Upper lobe of right lung (tissue), 1 donor: Measurements from ENCODE around the gene OR2AP1. TPM values are rescaled to one million over a fixed set of nuclear protein-coding genes. Genes with fewer than 3 reads are reported as not detected.
"Not testable (repeated sequence)": the region's sequence is repeated elsewhere in the genome, so short reads cannot be mapped to it uniquely, and the experiment has no call there.

Experiments used
- ATAC-seq: fragments of 200-7000 bp; cut with Tn5 transposase; one replicate; pipeline ENCODE4 v1.9.1; 2020; ENCODE audit warnings: mild to moderate bottlenecking, moderate library complexity
- DNase-seq: peaks from one replicate; pipeline ENCODE4 v3.0.0-alpha.2; 2020
- H3K27ac ChIP-seq: fragments of 200-600 bp; one replicate; pipeline ENCODE4 v1.8.0; 2022
- H3K27me3 ChIP-seq: fragments of 200-600 bp; one replicate; pipeline ENCODE4 v1.8.0; 2022; ENCODE audit warnings: mild to moderate bottlenecking
- H3K36me3 ChIP-seq: fragments of 200-600 bp; one replicate; pipeline ENCODE4 v1.8.0; 2022
- H3K4me1 ChIP-seq: fragments of 200-600 bp; one replicate; pipeline ENCODE4 v1.8.0; 2022
- H3K4me3 ChIP-seq: fragments of 200-600 bp; one replicate; pipeline ENCODE4 v1.8.0; 2022; ENCODE audit warnings: mild to moderate bottlenecking
- H3K9me3 ChIP-seq: fragments of 200-600 bp; one replicate; pipeline ENCODE4 v1.8.0; 2022
- CTCF ChIP-seq: fragments of 200-600 bp; IDR thresholded peaks from one replicate; pipeline ENCODE4 v1.8.0; 2022; ENCODE audit warnings: antibody characterized with exemption
- intact Hi-C: fragments of 100-400 bp; cut with DNase I; formaldehyde crosslinking; loops from one replicate; pipeline ENCODE4 v1.11.0; 2022
- total RNA-seq: library from RNA; stranded (reverse); fragmentation: NEBNext Ultra II Directional; extraction: Animal tissue kit (Norgen Biotek cat#: 25700); gene quantifications from one replicate; pipeline ENCODE4 v1.2.1, GENCODE V29; 2021
- donor health status: DM: no; HTN: yes; CAD: no; lungs with severe emphysema.

OR2AP1 gene
- total RNA-seq, 1 donor from 2014 or later: not detected

- Histone ChIP-seq H3K27me3 (no peaks in the 10 kb centered on the region), H3K9me3 (no peaks in the 10 kb centered on the region), H3K4me1 (no peaks in the 10 kb centered on the region), H3K4me3 (no peak overlapping the region), H3K36me3 (no peaks in the 10 kb centered on the region), H3K27ac (no peak overlapping the region)
- ATAC-seq (no peak), DNase-seq (no peak)
- intact Hi-C loops: no loop called here
- TF ChIP-seq CTCF: no peak
Measured at GRCh38 chr12:55582066-55582465, 9.8 kb downstream of the OR2AP1 start.

- Histone ChIP-seq H3K27me3 (no peaks in the 10 kb centered on the region), H3K4me3 (no peak overlapping the region), H3K4me1 (no peaks in the 10 kb centered on the region), H3K9me3 (no peaks in the 10 kb centered on the region), H3K36me3 (no peaks in the 10 kb centered on the region), H3K27ac (no peak overlapping the region)
- intact Hi-C loops: no loop called here
- TF ChIP-seq CTCF: no peak
- ATAC-seq (no peak), DNase-seq (no peak)
Measured at GRCh38 chr12:55585817-55586216, 13.5 kb downstream of the OR2AP1 start.

- ATAC-seq, H3K9me3 ChIP-seq, H3K4me3 ChIP-seq, H3K36me3 ChIP-seq, H3K27ac ChIP-seq, H3K27me3 ChIP-seq, H3K4me1 ChIP-seq, intact Hi-C loops: not testable (repeated sequence)
- DNase-seq: peak; percentile 39
Measured at GRCh38 chr12:55590152-55590551, 17.9 kb downstream of the OR2AP1 start.

GRCh38 chr12:55607821-55608594, 35.7 kb downstream of the OR2AP1 start:
- Histone ChIP-seq H3K27me3 (no peaks in the 10 kb centered on the region), H3K9me3 (no peaks in the 10 kb centered on the region), H3K4me1 (no peaks in the 10 kb centered on the region), H3K27ac (no peak overlapping the region), H3K4me3 (no peak overlapping the region), H3K36me3 (no peaks in the 10 kb centered on the region)
- ATAC-seq (no peak), DNase-seq (no peak)
- TF ChIP-seq CTCF: no peak
- intact Hi-C loops: no loop called here

GRCh38 chr12:55610598-55610997, 38.3 kb downstream of the OR2AP1 start:
- ATAC-seq: no peak
- H3K36me3 ChIP-seq: no peaks in the 10 kb centered on the region
- intact Hi-C loops: loop anchor here (10.0 kb wide), 1 partner anchor 416 kb away; no protein-coding TSS in a partner anchor

More at GRCh38 chr12:55610598-55610997, 38.3 kb downstream of the OR2AP1 start:
- DNase-seq: no peak
- Histone ChIP-seq H3K27ac (no peak overlapping the region), H3K9me3 (no peaks in the 10 kb centered on the region), H3K4me3 (no peak overlapping the region), H3K4me1 (peaks cover 3% of the 10 kb centered on the region), H3K27me3 (no peaks in the 10 kb centered on the region)
- no peak for TF ChIP-seq CTCF
